BJ (cell line): Measurements from ENCODE around the gene NRIP2. TPM values are rescaled to one million over a fixed set of nuclear protein-coding genes. Genes with fewer than 3 reads are reported as not detected.

ENCODE experiments used
- CTCF ChIA-PET: fragments of 350-600 bp; formaldehyde crosslinking; extraction: SDS; loops from one replicate; lab custom pipeline; 2021; ENCODE audit warnings: antibody characterized with exemption, inconsistent platforms; lab: Yijun Ruan, JAX
- POLR2A ChIA-PET: fragments of 300-600 bp; sonication (Branson Sonifier 250); formaldehyde crosslinking; extraction: SDS; loops from one replicate; lab custom pipeline; 2021; ENCODE audit warnings: antibody characterized with exemption; lab: Charles Lee
- DNase-seq: peaks from one replicate; pipeline ENCODE4 v3.0.0-alpha.2; 2011; ENCODE audit warnings: low read depth
- H3K27me3 ChIP-seq: 2 replicates; pipeline ENCODE4 v1.6.0; 2011; ENCODE audit warnings: low read length; ENCODE audit not compliant: control insufficient read depth, insufficient read depth
- H3K36me3 ChIP-seq: 2 replicates; pipeline ENCODE4 v1.5.1; 2011; ENCODE audit warnings: low read length; ENCODE audit not compliant: control insufficient read depth, insufficient read depth
- H3K4me3 ChIP-seq: 2 replicates; pipeline ENCODE4 v1.5.1; 2011; ENCODE audit warnings: low read depth, mild to moderate bottlenecking, control low read depth, low read length
- polyA plus RNA-seq: library from polyadenylated mRNA; depleted of rRNA; stranded (reverse); fragments of >200 nt; gene quantifications from 2 replicates; pipeline ENCODE4 v1.2.3, GENCODE V29; 2011
- TF ChIP-seq, protein P1 (sequence below): IDR thresholded peaks from 2 replicates; pipeline ENCODE4 v1.5.1; 2011; ENCODE audit warnings: low read depth, mild to moderate bottlenecking, control low read depth, inconsistent platforms, low read length, moderate library complexity; ENCODE audit not compliant: insufficient read depth

NRIP2 gene
- polyA plus RNA-seq, 1 experiment, result not detected

DNA sequence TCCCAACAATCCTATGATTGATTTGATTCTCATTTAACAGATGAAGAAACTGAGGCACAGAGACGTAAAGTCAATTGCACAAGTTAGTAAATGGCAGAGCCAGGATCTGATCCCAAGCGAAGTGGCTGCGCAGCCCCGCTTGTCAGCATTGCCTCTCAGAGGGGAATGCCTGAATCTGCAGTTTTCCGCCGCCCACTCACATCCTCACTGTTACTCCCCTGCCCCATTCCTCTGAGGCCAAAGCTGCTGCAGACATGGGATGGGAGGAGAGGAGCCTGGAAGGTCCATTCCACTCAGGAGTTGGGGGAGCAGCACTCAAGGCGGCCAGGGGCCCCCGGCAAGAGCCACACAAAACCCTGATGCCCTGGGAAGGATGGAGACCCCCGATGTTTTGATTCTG lies 1.0 kb downstream of the NRIP2 start:
- CTCF ChIA-PET, result interaction anchor here (0.7 to 1.3 kb wide), 4 partner anchors 13 to 201 kb away, joined by 3 to 4 read pairs (median 3); no protein-coding TSS in a partner anchor
- TF ChIP-seq, protein P1, sequence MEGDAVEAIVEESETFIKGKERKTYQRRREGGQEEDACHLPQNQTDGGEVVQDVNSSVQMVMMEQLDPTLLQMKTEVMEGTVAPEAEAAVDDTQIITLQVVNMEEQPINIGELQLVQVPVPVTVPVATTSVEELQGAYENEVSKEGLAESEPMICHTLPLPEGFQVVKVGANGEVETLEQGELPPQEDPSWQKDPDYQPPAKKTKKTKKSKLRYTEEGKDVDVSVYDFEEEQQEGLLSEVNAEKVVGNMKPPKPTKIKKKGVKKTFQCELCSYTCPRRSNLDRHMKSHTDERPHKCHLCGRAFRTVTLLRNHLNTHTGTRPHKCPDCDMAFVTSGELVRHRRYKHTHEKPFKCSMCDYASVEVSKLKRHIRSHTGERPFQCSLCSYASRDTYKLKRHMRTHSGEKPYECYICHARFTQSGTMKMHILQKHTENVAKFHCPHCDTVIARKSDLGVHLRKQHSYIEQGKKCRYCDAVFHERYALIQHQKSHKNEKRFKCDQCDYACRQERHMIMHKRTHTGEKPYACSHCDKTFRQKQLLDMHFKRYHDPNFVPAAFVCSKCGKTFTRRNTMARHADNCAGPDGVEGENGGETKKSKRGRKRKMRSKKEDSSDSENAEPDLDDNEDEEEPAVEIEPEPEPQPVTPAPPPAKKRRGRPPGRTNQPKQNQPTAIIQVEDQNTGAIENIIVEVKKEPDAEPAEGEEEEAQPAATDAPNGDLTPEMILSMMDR, result no peak
- H3K4me3 ChIP-seq, result no peak overlapping the region
- DNase-seq, result no peak
- POLR2A ChIA-PET, result no interaction called here
- peaks cover 1% of the 10 kb centered on the region; the same call in 1 of the 2 replicates for H3K36me3 ChIP-seq
- peaks cover 2% of the 10 kb centered on the region for H3K27me3 ChIP-seq

DNA sequence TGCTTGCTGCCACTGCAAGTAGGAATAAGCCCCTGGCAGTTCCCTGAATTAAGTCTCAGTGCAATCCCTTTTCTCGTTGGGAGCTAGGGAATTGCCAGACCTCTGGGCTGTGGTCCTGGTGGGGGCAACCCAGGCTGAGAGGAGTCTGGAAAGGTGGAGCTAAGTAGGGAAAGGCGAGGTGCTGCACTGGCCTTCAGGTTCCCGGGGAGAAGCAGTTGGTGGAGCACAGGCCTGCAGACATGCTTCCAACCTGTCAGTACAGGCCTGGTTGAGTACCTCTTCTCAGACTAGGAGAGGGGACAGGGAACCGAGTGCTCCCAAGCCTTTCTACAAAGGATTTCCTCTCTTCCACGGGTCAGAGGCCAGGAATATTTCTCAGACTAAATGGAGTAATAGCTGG lies 1.5 kb downstream of the NRIP2 start:
- TF ChIP-seq, protein P1, result no peak
- H3K27me3 ChIP-seq, result peaks cover 2% of the 10 kb centered on the region
- POLR2A ChIA-PET, result no interaction called here
- CTCF ChIA-PET, result interaction anchor here (0.7 to 1.3 kb wide), 3 partner anchors 19 to 201 kb away, joined by 3 to 4 read pairs (median 3); no protein-coding TSS in a partner anchor
- peaks cover 1% of the 10 kb centered on the region; the same call in 1 of the 2 replicates for H3K36me3 ChIP-seq
- DNase-seq, result no peak
- no peak overlapping the region for H3K4me3 ChIP-seq

DNA sequence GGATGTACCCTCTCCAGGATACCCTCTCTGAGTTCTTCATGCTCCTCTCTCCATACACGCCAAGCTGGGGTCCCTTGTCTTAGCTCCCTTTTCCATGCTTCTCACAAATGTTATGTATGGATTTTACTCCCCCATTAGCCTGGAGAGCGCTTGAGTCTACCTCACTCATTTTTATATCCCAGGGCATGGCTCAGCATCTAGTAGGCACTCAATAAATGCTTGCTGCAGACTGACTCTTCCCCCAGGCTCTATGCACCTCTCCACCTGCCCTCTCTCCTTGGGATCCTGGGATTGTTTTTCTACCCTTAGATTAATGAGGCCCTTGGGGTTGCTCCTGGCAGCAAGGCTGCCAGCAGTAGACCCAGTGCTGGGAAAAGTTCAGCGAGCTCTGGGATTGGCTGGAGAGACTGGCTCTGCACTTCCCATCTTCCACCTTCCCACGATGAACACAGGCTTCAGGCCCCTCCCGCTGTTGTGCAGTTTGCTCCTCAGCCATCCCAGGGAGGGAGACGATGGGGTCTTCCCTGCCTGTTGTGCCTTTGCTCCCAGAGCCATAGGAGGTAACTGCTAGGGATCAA lies 2.2 kb downstream of the NRIP2 start:
- ChIA-PET POLR2A (no interaction called here), CTCF (interaction anchor here (0.9 kb wide), 1 partner anchor 18 kb away, joined by 3 read pairs; no protein-coding TSS in a partner anchor)
- TF ChIP-seq, protein P1, result no peak
- Histone ChIP-seq H3K36me3 (peaks cover 1% of the 10 kb centered on the region; the same call in 1 of the 2 replicates), H3K27me3 (peaks cover 2% of the 10 kb centered on the region), H3K4me3 (no peak overlapping the region)
- DNase-seq, result no peak

DNA sequence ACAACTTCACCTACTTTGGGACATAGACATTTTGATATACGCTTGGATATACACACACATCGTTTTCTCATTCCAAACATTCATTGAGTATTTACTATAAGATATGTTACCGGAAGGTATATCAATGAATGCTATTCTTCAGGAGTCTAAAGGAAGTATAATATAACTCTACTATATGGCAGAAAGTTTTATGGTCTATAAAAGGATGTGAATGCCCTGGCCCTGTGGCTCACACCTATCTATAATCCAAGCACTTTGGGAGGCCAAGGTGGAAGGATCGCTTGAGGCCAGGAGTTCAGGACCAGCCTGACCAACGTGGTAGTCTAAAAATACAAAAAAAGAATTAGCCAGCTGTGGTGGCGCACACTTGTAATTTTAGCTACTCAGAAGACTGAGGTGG lies 5.6 kb downstream of the NRIP2 start:
- DNase-seq, result no peak
- TF ChIP-seq, protein P1, result no peak
- Histone ChIP-seq H3K27me3 (no peaks in the 10 kb centered on the region), H3K36me3 (peaks cover 10% of the 10 kb centered on the region), H3K4me3 (no peak overlapping the region)
- CTCF ChIA-PET, result no interaction called here
- POLR2A ChIA-PET, result no interaction called here

DNA sequence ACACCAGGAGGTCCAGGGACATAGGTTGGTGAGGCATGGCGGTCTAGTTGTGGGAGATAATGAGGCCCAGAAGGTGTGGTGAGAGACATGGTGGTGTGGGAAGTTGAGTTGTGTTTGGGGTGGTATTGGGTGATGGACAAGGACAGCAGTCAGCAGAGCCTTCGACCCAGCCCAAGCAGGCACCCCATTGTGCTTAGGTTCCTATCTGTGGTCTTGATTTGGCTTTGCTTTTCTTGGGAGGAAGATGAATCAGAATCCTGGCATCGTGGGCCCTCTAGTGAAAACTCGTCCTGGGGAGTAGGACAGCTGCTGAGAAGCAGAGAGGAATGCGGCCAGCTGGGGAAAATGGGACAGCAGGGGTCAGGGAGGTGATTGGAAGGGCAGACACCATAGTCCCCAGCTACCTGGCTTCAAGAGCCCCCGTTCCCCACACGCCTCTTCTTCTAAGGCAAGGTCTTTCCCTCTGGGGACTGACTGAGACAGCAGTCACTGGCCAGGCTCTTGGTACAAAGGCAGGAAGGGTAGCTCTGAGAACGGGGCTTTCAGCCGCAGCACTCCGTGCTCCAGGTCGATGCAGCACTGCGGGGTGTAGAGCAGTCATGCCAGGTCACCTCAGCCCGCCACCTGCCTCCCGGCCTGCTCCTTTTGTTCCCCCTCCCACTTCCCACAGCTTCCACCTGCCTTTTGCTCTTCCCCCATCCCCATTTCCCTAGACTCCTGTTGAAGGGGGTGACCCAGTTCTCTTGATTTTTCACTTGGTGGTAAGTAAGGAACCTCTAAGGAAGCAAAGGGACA lies 7.9 kb downstream of the NRIP2 start:
- no peak overlapping the region for H3K4me3 ChIP-seq
- no peaks in the 10 kb centered on the region for H3K27me3 ChIP-seq
- TF ChIP-seq, protein P1, result no peak
- ChIA-PET CTCF (interaction anchor here (0.9 to 1.5 kb wide), 3 partner anchors 12 to 27 kb away, joined by 3 to 4 read pairs (median 4); no protein-coding TSS in a partner anchor), POLR2A (no interaction called here)
- H3K36me3 ChIP-seq, result peaks cover 20% of the 10 kb centered on the region
- DNase-seq, result no peak
